Sigmoid colon (tissue), 4 donors: ENCODE measurements around the gene TCAP.

Source experiments
- CTCF ChIP-seq, 4 experiments: fragments of 450-650 bp in 3 of 4; fragments of 200-600 bp in 1 of 4; IDR thresholded peaks; one replicate each; pipeline ENCODE4 v1.5.1; 2016 to 2019; ENCODE audit warnings: antibody characterized with exemption in 4 of 4, mild to moderate bottlenecking in 3 of 4, moderate library complexity in 2 of 4
- EP300 ChIP-seq, 4 donors: sonication (generic); formaldehyde crosslinking; IDR thresholded peaks; one replicate each; pipeline ENCODE4 v1.6.1; 2017; ENCODE audit warnings: antibody characterized with exemption in 4 of 4
- POLR2A ChIP-seq, 2 donors: fragments of 450-650 bp; IDR thresholded peaks; one replicate each; pipeline ENCODE4 v1.6.1; 2016; ENCODE audit warnings: antibody characterized with exemption in 2 of 2, mild to moderate bottlenecking in 2 of 2, moderate library complexity in 2 of 2

- TF ChIP-seq POLR2A (IDR thresholded peaks at IDR 0.05) (no peak), CTCF (IDR thresholded peaks at IDR 0.05) (no peak), EP300 (IDR thresholded peaks at IDR 0.05) (no peak)
Measured at GRCh38 chr17:39669897-39670735, 5.0 kb downstream of the TCAP start.
